ENCODE data around the gene TNFRSF18.

- TF ChIP-seq, protein P1, sequence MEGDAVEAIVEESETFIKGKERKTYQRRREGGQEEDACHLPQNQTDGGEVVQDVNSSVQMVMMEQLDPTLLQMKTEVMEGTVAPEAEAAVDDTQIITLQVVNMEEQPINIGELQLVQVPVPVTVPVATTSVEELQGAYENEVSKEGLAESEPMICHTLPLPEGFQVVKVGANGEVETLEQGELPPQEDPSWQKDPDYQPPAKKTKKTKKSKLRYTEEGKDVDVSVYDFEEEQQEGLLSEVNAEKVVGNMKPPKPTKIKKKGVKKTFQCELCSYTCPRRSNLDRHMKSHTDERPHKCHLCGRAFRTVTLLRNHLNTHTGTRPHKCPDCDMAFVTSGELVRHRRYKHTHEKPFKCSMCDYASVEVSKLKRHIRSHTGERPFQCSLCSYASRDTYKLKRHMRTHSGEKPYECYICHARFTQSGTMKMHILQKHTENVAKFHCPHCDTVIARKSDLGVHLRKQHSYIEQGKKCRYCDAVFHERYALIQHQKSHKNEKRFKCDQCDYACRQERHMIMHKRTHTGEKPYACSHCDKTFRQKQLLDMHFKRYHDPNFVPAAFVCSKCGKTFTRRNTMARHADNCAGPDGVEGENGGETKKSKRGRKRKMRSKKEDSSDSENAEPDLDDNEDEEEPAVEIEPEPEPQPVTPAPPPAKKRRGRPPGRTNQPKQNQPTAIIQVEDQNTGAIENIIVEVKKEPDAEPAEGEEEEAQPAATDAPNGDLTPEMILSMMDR (IDR thresholded peaks at IDR 0.05): no peak
- no peak for TF ChIP-seq POLR2A (IDR thresholded peaks at IDR 0.05)
These were observed 25.1 kb downstream of the TNFRSF18 start for GRCh38 chr1:1181129-1181937.

All from testis (tissue), 2 donors.